IPS-15b (cell line): ENCODE results near the gene KLC1.

Source experiments
- H3K27me3 ChIP-seq: one replicate; pipeline ENCODE4 v1.6.1; 2013; ENCODE audit warnings: low read length; ENCODE audit not compliant: control insufficient read depth, insufficient read depth
- H3K36me3 ChIP-seq: one replicate; pipeline ENCODE4 v1.6.1; 2013; ENCODE audit warnings: low read length; ENCODE audit not compliant: control insufficient read depth, insufficient read depth
- H3K4me1 ChIP-seq: one replicate; pipeline ENCODE4 v1.6.1; 2013; ENCODE audit warnings: mild to moderate bottlenecking, low read length; ENCODE audit not compliant: control insufficient read depth, insufficient read depth
- H3K4me3 ChIP-seq: one replicate; pipeline ENCODE4 v1.5.1; 2013; ENCODE audit warnings: low read depth, low read length
- H3K9ac ChIP-seq: one replicate; pipeline ENCODE4 v1.6.1; 2013; ENCODE audit warnings: low read depth, mild to moderate bottlenecking, low read length
- H3K9me3 ChIP-seq: one replicate; pipeline ENCODE4 v1.6.1; 2013; ENCODE audit warnings: mild to moderate bottlenecking, low read length; ENCODE audit not compliant: control insufficient read depth, insufficient read depth

KLC1 gene

DNA sequence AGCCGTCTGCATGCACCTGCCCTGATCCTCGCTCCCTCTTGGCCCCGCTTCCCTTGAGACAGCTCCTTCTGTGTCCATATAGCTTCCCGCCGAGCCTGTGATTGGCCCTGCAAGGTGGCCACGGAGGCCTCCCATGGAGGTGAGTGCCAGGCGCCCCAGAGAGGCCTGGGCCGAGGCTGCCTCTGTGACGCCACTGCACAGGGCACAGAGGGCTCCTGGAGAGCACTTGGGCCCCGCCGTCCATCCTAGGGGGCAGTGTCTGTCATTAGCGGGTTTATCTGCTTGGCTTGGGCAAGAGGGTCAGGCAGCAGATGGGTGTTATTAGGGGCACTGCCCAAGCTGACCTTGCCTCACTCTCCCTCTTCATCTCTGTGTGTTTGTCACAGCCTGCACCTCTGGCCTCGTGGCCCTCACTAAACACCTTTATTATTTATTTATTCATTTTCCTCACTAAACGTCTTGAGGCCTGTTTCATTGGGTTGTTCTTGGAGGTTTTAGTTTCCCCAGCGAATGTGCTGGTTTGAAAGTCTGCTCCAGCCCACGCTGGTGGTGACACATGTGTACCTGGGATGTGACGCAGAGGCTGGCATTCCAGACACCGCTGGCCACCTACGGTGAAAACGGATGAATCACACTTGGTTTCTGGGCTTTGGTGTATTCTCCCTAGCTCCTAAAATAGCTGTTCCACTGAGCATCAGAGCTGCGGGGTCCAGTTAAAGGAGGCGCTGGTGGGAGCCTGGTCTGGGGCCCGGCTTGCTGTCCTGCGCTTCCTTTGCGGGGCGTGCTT, 92.5 kb downstream of the KLC1 start:
- peaks cover 3% of the 10 kb centered on the region for H3K36me3 ChIP-seq
- H3K9me3 ChIP-seq: no peaks in the 10 kb centered on the region
- no peaks in the 10 kb centered on the region for H3K4me1 ChIP-seq
- no peak overlapping the region for H3K9ac ChIP-seq
- no peak overlapping the region for H3K4me3 ChIP-seq
- H3K27me3 ChIP-seq: no peaks in the 10 kb centered on the region

DNA sequence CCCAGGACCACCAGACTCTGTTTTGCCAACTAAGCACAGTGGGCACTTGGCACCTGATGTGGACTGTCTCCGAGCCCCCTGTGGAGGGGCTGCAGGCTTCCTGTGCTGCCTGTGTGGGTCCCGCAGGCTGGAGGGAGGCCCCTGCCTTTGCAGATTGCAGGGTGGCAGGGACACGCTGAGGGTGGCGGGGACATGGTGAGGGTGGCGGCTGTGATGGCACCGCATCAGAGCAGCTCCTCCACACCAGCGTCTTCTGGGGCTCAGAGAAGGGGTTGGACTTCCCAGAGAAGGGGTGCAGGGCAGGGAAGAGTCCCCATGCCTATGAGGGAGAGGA, 94.7 kb downstream of the KLC1 start:
- Histone ChIP-seq H3K4me1 (no peaks in the 10 kb centered on the region), H3K9ac (no peak overlapping the region), H3K27me3 (no peaks in the 10 kb centered on the region), H3K36me3 (peaks cover 3% of the 10 kb centered on the region), H3K9me3 (no peaks in the 10 kb centered on the region), H3K4me3 (no peak overlapping the region)

DNA sequence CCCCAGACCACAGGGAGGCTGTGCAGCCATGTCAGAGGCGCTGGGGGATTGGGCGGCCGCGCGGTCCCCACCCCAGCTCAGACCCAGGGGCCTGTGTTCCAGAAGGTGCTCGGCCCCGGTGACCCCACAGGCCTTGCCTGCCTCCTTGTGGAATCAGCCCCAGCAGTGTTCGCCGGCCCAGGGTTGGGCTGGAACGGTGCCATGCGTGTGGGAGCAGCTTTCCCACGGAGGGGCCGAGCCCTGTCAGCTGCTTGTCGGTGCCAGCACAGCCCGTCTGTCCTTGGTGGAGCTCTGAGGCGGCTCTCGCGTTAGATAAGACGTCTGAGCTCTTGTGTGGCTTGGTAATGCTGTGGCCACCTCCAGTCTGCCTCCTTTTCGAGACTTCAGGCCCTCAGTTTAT, 95.1 kb downstream of the KLC1 start:
- peaks cover 6% of the 10 kb centered on the region for H3K36me3 ChIP-seq
- no peak overlapping the region for H3K9ac ChIP-seq
- H3K4me1 ChIP-seq: no peaks in the 10 kb centered on the region
- no peaks in the 10 kb centered on the region for H3K9me3 ChIP-seq
- H3K27me3 ChIP-seq: no peaks in the 10 kb centered on the region
- H3K4me3 ChIP-seq: no peak overlapping the region

DNA sequence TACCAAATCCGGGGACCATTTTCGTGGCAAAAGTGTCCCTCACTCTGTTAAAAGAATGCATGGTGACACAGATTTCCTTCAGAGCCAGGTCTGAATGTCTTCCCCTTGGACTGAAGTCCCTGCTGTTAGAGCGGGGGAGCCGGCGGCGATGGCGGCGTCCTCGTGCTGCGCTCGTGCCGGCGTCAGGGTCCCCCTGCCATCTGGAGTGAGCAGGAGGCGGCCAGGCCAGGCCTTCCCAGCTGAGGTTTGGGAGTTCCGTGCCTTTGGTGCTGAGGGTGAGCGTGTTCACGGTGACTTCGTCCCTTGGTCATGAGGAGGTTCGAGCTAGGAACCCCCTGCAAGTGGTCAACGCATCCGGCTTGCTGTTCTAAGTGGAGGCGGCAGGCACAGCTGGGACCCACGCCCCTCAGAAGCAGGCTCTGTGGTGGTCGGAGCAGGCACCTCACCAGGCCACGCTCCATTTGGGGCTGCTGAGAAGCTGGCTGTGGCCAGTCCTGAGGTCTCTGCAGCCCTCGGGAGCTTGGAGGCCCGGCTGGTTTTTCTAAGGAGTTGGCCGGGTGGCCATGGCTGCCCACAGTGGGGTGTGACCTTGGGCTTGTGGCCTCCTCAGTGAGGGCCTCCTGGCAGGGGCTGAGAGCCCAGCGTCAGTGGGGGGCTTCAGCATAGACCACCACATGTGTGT, 96.1 kb downstream of the KLC1 start:
- peaks cover 13% of the 10 kb centered on the region for H3K36me3 ChIP-seq
- H3K9me3 ChIP-seq: no peaks in the 10 kb centered on the region
- H3K4me1 ChIP-seq: no peaks in the 10 kb centered on the region
- no peaks in the 10 kb centered on the region for H3K27me3 ChIP-seq
- no peak overlapping the region for H3K9ac ChIP-seq
- no peak overlapping the region for H3K4me3 ChIP-seq

DNA sequence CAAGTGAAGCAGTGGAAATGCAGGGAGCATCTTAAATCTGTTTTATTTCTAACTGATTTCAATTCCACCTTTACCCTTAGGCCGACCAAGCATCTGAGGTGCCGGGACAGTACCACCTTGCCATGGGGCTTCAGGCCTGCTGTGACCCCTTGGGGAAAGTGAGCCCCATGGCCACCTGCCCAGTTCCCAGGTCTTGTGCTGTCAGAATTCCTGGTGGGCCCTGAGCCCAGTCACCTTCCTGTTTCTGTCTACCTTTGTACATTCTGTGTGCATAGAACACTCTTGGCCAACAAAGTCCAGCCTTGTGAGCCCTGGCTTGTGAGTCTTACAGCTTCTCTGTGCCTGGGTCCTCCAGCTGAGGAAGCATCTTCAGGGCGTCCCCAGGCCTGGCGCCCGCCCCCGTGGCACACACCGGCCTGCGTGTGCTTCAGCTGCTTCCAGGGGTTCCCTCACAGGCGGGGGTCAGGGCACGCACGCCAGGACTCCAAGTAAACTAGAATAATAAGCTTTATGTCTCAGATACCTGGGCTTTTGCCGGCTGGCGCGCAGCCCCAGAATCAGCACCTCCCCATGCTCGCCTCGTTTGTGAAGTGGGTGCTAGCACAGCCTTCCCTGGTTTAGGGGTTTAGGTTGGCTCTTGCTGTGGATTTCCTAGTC, 96.9 kb downstream of the KLC1 start:
- peaks cover 17% of the 10 kb centered on the region for H3K36me3 ChIP-seq
- H3K9ac ChIP-seq: no peak overlapping the region
- H3K27me3 ChIP-seq: no peaks in the 10 kb centered on the region
- H3K9me3 ChIP-seq: no peaks in the 10 kb centered on the region
- no peaks in the 10 kb centered on the region for H3K4me1 ChIP-seq
- no peak overlapping the region for H3K4me3 ChIP-seq

DNA sequence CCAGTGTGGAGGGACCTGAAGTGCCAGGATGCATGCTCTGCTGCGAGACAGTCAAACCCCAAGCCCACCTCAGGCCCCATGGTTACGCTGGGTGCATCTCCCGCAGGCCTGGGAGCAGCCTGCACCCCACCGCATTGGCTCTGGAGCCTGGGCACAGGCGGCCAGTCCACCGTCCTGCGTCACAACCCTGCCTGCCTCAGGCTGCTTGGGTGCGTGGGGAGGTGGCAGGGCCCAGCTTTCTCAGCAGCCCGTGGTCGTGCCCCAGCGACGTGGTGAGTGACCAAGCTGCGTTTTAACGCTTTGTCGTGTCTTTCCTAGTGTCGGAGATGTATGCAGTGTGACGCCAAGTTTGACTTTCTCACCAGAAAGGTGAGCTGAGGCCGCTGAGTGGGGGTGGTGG, 97.5 kb downstream of the KLC1 start:
- Histone ChIP-seq H3K27me3 (no peaks in the 10 kb centered on the region), H3K36me3 (peaks cover 18% of the 10 kb centered on the region), H3K9me3 (no peaks in the 10 kb centered on the region), H3K4me1 (no peaks in the 10 kb centered on the region), H3K9ac (peak overlapping the region; percentile 24), H3K4me3 (no peak overlapping the region)

DNA sequence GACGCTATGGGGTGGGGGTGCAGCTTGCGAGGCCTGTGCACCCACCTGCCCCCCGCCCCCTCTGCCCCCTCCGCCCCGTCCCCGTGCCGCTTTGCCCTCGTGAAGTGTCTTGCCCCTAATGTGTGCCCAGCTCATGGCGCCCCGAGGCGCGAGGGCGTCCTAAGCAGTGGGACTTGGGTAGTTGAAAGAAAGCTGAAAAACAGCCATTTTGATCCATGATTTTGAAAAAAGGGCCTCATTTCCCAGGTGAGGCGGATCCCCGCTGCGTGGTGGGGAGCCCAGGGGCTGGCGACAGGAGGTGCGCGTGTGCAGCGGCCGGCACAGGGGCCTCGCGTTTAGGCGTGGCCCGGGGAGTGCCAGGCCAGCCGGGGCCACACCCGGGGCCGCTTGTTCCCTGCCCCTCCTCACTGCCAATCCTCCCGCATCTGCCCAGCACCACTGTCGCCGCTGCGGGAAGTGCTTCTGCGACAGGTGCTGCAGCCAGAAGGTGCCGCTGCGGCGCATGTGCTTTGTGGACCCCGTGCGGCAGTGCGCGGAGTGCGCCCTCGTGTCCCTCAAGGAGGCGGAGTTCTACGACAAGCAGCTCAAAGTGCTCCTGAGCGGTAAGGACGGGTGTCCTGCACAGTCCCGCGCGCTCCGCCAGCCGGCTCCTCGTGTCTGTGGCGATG, 98.4 kb downstream of the KLC1 start:
- Histone ChIP-seq H3K9ac (no peak overlapping the region), H3K9me3 (no peaks in the 10 kb centered on the region), H3K36me3 (peaks cover 24% of the 10 kb centered on the region), H3K4me1 (no peaks in the 10 kb centered on the region), H3K27me3 (no peaks in the 10 kb centered on the region), H3K4me3 (no peak overlapping the region)

DNA sequence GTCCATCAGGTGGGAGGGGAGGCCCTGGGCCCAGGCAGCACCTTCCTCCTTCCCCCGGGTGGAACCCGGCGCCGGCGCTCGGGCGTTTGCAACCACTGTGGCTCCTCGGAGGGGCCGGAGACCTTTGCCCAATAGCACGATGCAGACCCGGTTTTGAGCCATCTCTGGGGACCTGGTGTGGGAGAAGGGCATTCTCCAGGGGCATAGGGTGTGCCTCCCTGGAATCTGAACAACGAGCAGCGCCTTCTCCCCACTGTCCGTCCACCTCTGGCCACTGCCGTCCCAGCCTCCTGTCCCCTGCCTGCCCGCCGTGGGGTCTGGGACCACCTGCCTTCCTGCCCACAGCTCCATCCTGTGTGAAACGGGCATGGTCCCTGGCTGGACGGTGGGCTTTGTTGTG, 99.1 kb downstream of the KLC1 start:
- H3K4me3 ChIP-seq: no peak overlapping the region
- no peaks in the 10 kb centered on the region for H3K27me3 ChIP-seq
- H3K4me1 ChIP-seq: no peaks in the 10 kb centered on the region
- H3K9me3 ChIP-seq: no peaks in the 10 kb centered on the region
- H3K9ac ChIP-seq: no peak overlapping the region
- H3K36me3 ChIP-seq: peaks cover 31% of the 10 kb centered on the region

DNA sequence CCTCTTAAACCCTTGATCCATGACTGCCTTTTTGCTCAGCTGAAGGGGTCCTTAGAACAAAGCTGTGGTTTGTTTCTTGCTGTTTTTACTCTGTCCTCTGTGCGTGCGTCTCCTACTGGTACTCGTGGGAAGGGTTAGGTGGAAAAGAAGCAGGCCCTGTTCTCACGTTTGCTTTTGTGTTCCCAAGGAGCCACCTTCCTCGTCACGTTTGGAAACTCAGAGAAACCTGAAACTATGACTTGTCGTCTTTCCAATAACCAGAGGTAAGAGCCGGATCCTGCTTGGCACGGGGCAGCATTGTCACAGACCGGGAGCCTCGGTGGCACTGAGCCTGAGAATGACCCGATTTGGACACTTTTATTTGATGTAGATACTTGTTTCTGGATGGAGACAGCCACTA, 99.7 kb downstream of the KLC1 start:
- peaks cover 37% of the 10 kb centered on the region for H3K36me3 ChIP-seq
- no peaks in the 10 kb centered on the region for H3K4me1 ChIP-seq
- H3K4me3 ChIP-seq: no peak overlapping the region
- no peaks in the 10 kb centered on the region for H3K9me3 ChIP-seq
- no peaks in the 10 kb centered on the region for H3K27me3 ChIP-seq
- no peak overlapping the region for H3K9ac ChIP-seq

DNA sequence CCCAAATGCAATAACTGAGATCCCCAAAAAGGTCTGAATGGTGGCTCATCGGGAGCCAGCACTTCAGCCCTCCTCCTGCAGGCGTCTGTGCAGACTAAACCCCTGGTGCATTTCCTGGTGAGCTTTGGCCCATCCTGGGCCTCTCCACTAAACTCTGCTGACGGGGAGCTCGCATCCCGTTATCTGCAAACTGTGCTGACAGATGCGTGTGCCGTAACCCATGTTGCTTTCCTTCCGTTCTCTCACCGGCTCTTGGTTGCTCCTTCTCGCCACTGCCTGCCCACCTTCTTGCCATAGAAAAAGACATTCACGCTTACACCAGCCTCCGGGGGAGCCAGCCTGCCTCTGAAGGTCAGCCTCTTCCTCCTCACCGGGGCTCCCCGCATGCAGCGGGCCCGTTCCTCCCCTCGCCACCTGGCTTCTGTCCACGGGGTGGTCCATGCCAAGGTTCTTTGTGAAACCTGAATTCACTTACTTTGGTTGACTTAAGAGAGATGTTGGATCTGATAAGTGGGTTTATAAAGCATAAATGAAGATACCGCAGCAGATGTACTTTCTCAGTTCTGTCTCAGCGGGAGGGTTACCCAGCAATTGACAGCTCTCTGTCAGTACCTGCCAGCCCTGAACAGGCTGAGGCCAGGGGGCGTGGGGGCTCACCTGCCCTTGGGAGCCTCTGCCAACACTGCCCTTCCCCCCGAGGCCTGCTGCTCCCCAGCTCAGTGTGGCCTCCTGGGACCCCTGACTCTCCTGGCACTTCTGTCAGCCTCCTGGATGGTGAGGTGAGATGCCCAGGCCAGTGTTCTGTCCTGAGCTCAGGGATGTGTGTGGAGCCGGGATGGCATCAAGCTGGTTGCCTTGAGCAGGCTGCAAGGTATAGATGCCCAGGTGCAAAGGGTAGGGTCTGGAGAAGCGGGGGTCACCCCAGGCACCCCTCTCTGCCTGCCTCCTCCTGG, 100.8 kb downstream of the KLC1 start:
- H3K36me3 ChIP-seq: peaks cover 41% of the 10 kb centered on the region

DNA sequence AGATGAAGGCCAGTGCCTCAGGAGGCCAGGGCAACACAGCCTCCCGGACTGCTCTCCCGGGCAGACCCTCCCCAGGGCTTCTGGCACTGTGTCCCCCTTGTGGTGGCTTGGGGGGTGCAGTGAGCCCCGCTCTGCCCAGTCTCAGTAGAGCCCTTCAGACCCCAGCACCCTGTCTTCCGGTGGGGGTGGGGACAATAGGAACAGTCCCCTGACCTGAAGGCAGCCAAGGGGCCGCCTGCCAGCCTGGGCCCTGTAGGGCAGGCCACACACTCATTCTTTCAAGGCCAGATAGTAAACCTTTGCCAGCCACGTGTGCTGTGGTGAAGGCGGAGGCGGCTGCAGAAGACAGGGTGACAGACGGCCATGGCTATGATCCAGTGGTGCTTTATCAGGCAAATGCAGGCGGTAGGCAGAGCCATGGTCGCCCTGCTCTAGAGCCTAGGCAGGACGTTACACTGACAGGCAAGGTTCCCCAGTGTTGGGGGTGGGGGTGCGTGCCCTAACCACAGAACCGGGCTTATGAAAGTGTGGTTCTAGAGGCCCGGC, 101.6 kb downstream of the KLC1 start:
- H3K27me3 ChIP-seq: no peaks in the 10 kb centered on the region
- H3K4me3 ChIP-seq: no peak overlapping the region
- peaks cover 41% of the 10 kb centered on the region for H3K36me3 ChIP-seq
- no peaks in the 10 kb centered on the region for H3K9me3 ChIP-seq
- H3K4me1 ChIP-seq: no peaks in the 10 kb centered on the region
- no peak overlapping the region for H3K9ac ChIP-seq

More for the DNA sequence above, 100.8 kb downstream of the KLC1 start:
- Histone ChIP-seq H3K27me3 (no peaks in the 10 kb centered on the region), H3K9me3 (no peaks in the 10 kb centered on the region), H3K4me3 (no peak overlapping the region), H3K4me1 (no peaks in the 10 kb centered on the region), H3K9ac (no peak overlapping the region)
